GM23248 (cell line): ENCODE measurements around the gene FKBP9.

Experiments used
- EZH2 ChIP-seq: fragments of 200-600 bp; sonication (generic); IDR thresholded peaks from 2 replicates; pipeline ENCODE4 v1.6.1; 2018; ENCODE audit warnings: antibody characterized with exemption, mild to moderate bottlenecking; ENCODE audit not compliant: insufficient read depth, poor library complexity, severe bottlenecking
- EZH2phosphoT487 ChIP-seq: fragments of 200-600 bp; sonication (generic); IDR thresholded peaks from 2 replicates; pipeline ENCODE4 v1.6.1; 2018; ENCODE audit warnings: antibody characterized with exemption, moderate library complexity, mild to moderate bottlenecking, low read depth; ENCODE audit not compliant: insufficient read depth

DNA sequence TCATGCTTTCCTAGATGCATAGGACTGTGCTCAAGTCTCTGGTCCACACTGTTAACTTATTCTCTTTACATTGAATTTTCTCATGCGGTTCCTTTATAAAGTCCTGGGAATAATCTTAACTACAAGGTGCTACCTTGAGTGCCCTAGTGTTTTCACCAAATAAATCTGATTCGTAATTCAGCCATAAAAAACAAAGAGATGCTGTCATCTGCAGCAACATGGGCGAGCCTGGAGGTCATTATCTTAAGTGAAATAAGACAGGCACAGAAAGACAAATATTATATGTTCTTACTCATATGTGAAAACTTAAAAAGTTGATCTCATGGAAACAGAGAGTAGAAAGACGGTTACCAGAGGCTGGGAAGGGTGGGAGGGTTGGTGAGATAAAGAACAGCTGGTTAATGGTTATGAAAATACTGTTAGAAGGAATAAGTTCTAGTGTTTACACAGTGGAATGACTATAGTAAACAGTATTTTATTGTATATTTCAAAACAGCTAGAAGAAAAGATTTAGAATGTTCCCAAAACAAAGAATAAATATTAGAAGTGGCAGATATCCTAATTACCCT, 67.0 kb downstream of the FKBP9 start:
- TF ChIP-seq EZH2: no peak
- no peak for TF ChIP-seq EZH2phosphoT487
